B cell (primary cell): ENCODE results near the gene RNF111.

Experiments used
- CTCF ChIP-seq: fragments of 200-600 bp; IDR thresholded peaks from one replicate; pipeline ENCODE4 v1.8.0; 2022; ENCODE audit warnings: antibody characterized with exemption, mild to moderate bottlenecking
- EZH2 ChIP-seq: IDR thresholded peaks from 2 replicates; pipeline ENCODE4 v1.6.1; 2012; ENCODE audit warnings: borderline replicate concordance, low read depth, mild to moderate bottlenecking, moderate library complexity, low read length; ENCODE audit not compliant: insufficient read depth, poor library complexity, severe bottlenecking

DNA sequence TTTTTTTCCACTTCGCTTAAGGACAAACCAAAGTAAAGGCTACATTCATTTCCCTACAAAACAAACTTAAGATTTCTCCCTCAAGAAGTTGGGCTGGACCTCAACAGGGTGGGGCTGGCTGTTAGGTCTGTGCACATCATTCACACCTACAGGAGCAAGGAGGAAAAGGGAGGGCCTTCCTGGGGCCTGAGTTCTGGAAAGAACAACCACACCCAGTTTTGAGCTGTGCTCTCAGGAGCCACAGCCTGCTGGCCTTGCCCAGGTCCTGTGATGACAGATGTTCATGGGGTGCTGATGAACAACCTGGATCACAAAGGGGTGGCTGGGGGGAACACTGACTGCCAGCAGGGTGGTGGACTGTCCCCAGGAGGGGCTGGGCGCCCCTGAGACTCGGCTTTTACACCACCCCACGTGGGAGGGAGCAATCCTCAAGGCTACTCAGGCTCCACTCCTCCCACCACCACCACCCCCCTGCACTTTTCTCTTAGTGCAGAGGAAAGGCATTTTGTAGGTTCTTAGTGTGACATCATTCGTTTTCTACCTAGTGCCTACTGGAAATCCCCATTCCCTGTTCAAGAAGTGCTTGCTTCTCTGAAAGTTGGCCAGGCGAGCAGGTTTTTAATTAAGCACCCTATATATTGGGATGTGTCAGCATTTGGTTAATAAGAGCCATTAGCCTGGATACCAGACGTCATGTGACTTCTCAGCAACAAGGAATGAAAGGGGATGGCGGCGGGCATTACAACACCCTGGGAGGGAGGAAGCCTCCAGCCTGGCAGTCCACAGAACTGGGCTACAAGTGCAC lies 153.2 kb downstream of the RNF111 start:
- TF ChIP-seq CTCF (no peak), EZH2 (no peak)
